ENCODE measurements around the gene COX19. TPM values are rescaled to one million over a fixed set of nuclear protein-coding genes. Genes with fewer than 3 reads are reported as not detected.

The COX19 gene
- total RNA-seq, 1 donor from 2014 or later: 22.4 TPM

- intact Hi-C loops (cut with micrococcal nuclease): no loop called here
- Mint-ChIP-seq H3K36me3 (ENCODE audit: low read depth) (peaks cover 12% of the 10 kb centered on the region), H3K4me1 (peaks cover 16% of the 10 kb centered on the region), H3K9me3 (no peaks in the 10 kb centered on the region), H3K27me3 (no peaks in the 10 kb centered on the region), H3K27ac (no peak overlapping the region), H3K4me3 (no peak overlapping the region)
- no peak for DNase-seq
Observed at GRCh38 chr7:917255-918117, 57.9 kb downstream of the COX19 start.

- Mint-ChIP-seq H3K9me3 (no peaks in the 10 kb centered on the region), H3K27me3 (no peaks in the 10 kb centered on the region), H3K36me3 (ENCODE audit: low read depth) (peaks cover 12% of the 10 kb centered on the region), H3K27ac (no peak overlapping the region), H3K4me3 (no peak overlapping the region), H3K4me1 (peaks cover 13% of the 10 kb centered on the region)
- intact Hi-C loops (cut with micrococcal nuclease): no loop called here
- no peak for DNase-seq
Observed at GRCh38 chr7:916291-916941, 58.9 kb downstream of the COX19 start.

Other genes starting within 250 kb of the COX19 start
- gene DNAAF5, start 248.8 kb downstream of the COX19 start, total RNA-seq: 49.4 and 50.6 TPM in 2 replicates
- gene PRKAR1B, start 248.3 kb downstream of the COX19 start, total RNA-seq: 39.4 and 47.0 TPM in 2 replicates
- gene SUN1, start 143.1 kb downstream of the COX19 start, total RNA-seq: 85.8 and 90.3 TPM in 2 replicates
- 35.8 and 41.0 TPM in 2 replicates for gene GET4, start 99.0 kb downstream of the COX19 start, total RNA-seq
- gene ADAP1, start 20.9 kb downstream of the COX19 start, total RNA-seq: 65.9 and 70.2 TPM in 2 replicates
- gene CYP2W1, start 7.6 kb upstream of the COX19 start, total RNA-seq: not detected in 2 replicates
- gene GPR146, start 69.0 kb upstream of the COX19 start, total RNA-seq: 2.5 and 4.1 TPM in 2 replicates
- gene GPER1, start 112.6 kb upstream of the COX19 start, total RNA-seq: 0.09 TPM in 1 of 2 replicates, not detected in the other
- 19.9 and 24.2 TPM in 2 replicates for gene ZFAND2A, start 184.6 kb upstream of the COX19 start, total RNA-seq